ENCODE data around the gene SLC25A24. TPM values are rescaled to one million over a fixed set of nuclear protein-coding genes. Genes with fewer than 3 reads are reported as not detected.
A peak's percentile ranks its signal among the peaks of the same experiment; 100 is the strongest.
"Not testable (repeated sequence)": the region's sequence is repeated elsewhere in the genome, so short reads cannot be mapped to it uniquely, and the experiment has no call there.

SLC25A24 gene
- total RNA-seq, result 10 to 100 TPM; 10.7 to 21.5 (median 13.9) TPM
- 1 to 10 TPM; 6.3 to 9.8 TPM for polyA plus RNA-seq
- long read RNA-seq, donor 1, full-length matches to known transcripts, result 46 of 51 reads
- long read RNA-seq, donor 1, partial matches to known transcripts, result 3 of 51 reads
- long read RNA-seq, donor 1, other reads (novel, unspliced or antisense), result 2 of 51 reads
- long read RNA-seq, donor 2, full-length matches to known transcripts, result 74 of 82 reads
- long read RNA-seq, donor 2, partial matches to known transcripts, result 5 of 82 reads
- long read RNA-seq, donor 2, other reads (novel, unspliced or antisense), result 3 of 82 reads
- long read RNA-seq, donor 3, full-length matches to known transcripts, result 76 of 84 reads
- long read RNA-seq, donor 3, partial matches to known transcripts, result 4 of 84 reads
- long read RNA-seq, donor 3, other reads (novel, unspliced or antisense), result 4 of 84 reads

- Histone ChIP-seq H3K27ac (peak within 1 kb of the TSS; percentile 61 to 99 (median 96)), H3K27me3 (no peaks in the 10 kb centered on the region), H3K9me3 (peaks cover 0 to 10% (median 0%) of the 10 kb centered on the region in 11 donors), H3K4me3 (peak within 1 kb of the TSS; percentile 63 to 98 (median 86)), H3K36me3 (peaks cover 0 to 24% (median 4%) of the 10 kb centered on the region in 9 donors), H3K4me1 (peaks cover 0 to 40% (median 30%) of the 10 kb centered on the region in 9 donors)
- DNase-seq, result peak; percentile 77 to 88
- intact Hi-C loops (cut with DNase I), result no loop called here
- peak; percentile 96 to 99 (median 97) for ATAC-seq
- no peak for TF ChIP-seq CTCF (IDR thresholded peaks at IDR 0.05)
- 0 to 1% methylated on average over 88 to 97 of the region's 97 CpGs for whole genome bisulfite sequencing, 2 donors
Observed at GRCh38 chr1:108199781-108200686, at the start of gene SLC25A24. Gene SLC25A24, minus strand, starts transcription at chr1:108200343. Its CDS starts 205 bp downstream, at chr1:108200138.

- intact Hi-C loops (cut with DNase I); ATAC-seq; H3K4me3 ChIP-seq; H3K27me3 ChIP-seq; DNase-seq; H3K27ac ChIP-seq; H3K4me1 ChIP-seq; H3K9me3 ChIP-seq; H3K36me3 ChIP-seq: not testable (repeated sequence)
- no CpG with 5 or more reads among the region's 3 CpGs for WGBS, 2 donors
Observed at GRCh38 chr1:108243976-108244375, 43.8 kb upstream of the SLC25A24 start, which contains the start of gene NBPF4. Gene NBPF4, minus strand, starts transcription at chr1:108244076. Its CDS starts 315 bp downstream, at chr1:108243761.

GRCh38 chr1:108239426-108239825, 39.3 kb upstream of the SLC25A24 start:
- whole genome bisulfite sequencing, 2 donors, result no CpG with 5 or more reads among the region's 2 CpGs
- DNase-seq; intact Hi-C loops (cut with DNase I); H3K36me3 ChIP-seq; H3K4me1 ChIP-seq; H3K9me3 ChIP-seq; H3K27ac ChIP-seq; H3K4me3 ChIP-seq; H3K27me3 ChIP-seq: not testable (repeated sequence)
- peak in 4 of 8 donors; percentile 29 to 51 (median 40) for ATAC-seq

- ATAC-seq; DNase-seq; H3K27me3 ChIP-seq; H3K36me3 ChIP-seq; H3K9me3 ChIP-seq; H3K4me3 ChIP-seq; intact Hi-C loops (cut with DNase I); H3K4me1 ChIP-seq; H3K27ac ChIP-seq: not testable (repeated sequence)
- WGBS, 2 donors, result no CpG with 5 or more reads among the region's 2 CpGs
Observed at GRCh38 chr1:108235308-108235707, 35.2 kb upstream of the SLC25A24 start.

GRCh38 chr1:108232183-108232582, 32.0 kb upstream of the SLC25A24 start:
- H3K4me1 ChIP-seq; DNase-seq; H3K27me3 ChIP-seq; intact Hi-C loops (cut with DNase I); H3K9me3 ChIP-seq; H3K27ac ChIP-seq; H3K4me3 ChIP-seq; H3K36me3 ChIP-seq: not testable (repeated sequence)
- ATAC-seq, result peak in 1 of 8 donors; percentile 22
- WGBS, 2 donors, result no CpG with 5 or more reads among the region's 3 CpGs

GRCh38 chr1:108229976-108230375, 29.8 kb upstream of the SLC25A24 start:
- DNase-seq; H3K27ac ChIP-seq; H3K4me3 ChIP-seq; intact Hi-C loops (cut with DNase I); H3K4me1 ChIP-seq; H3K9me3 ChIP-seq; H3K27me3 ChIP-seq; ATAC-seq; H3K36me3 ChIP-seq: not testable (repeated sequence)
- WGBS, 2 donors, result no CpG with 5 or more reads among the region's 3 CpGs

GRCh38 chr1:108227772-108228171, 27.6 kb upstream of the SLC25A24 start:
- ATAC-seq; intact Hi-C loops (cut with DNase I); DNase-seq; H3K36me3 ChIP-seq; H3K27me3 ChIP-seq; H3K4me1 ChIP-seq; H3K9me3 ChIP-seq; H3K4me3 ChIP-seq; H3K27ac ChIP-seq: not testable (repeated sequence)
- WGBS, 2 donors, result no CpG with 5 or more reads among the region's 7 CpGs

GRCh38 chr1:108226855-108227254, 26.7 kb upstream of the SLC25A24 start:
- H3K4me1 ChIP-seq; H3K27ac ChIP-seq; intact Hi-C loops (cut with DNase I); H3K4me3 ChIP-seq; DNase-seq; H3K36me3 ChIP-seq; H3K9me3 ChIP-seq; ATAC-seq; H3K27me3 ChIP-seq: not testable (repeated sequence)
- WGBS, 2 donors, result 67 to 86% methylated on average over 1 to 2 of the region's 4 CpGs

GRCh38 chr1:108223226-108223625, 23.1 kb upstream of the SLC25A24 start:
- H3K4me1 ChIP-seq; H3K4me3 ChIP-seq; H3K27ac ChIP-seq; intact Hi-C loops (cut with DNase I); H3K36me3 ChIP-seq; DNase-seq; H3K27me3 ChIP-seq; H3K9me3 ChIP-seq; ATAC-seq: not testable (repeated sequence)
- 80 to 86% methylated on average over 7 of the region's 7 CpGs for WGBS, 2 donors

All from heart right ventricle (tissue), 16 donors.